Activated CD4-positive, alpha-beta T cell treated with anti-CD3 and anti-CD28 coated beads for 36 hours (primary cell): ENCODE measurements around the gene SLC13A4. TPM values are rescaled to one million over a fixed set of nuclear protein-coding genes. Genes with fewer than 3 reads are reported as not detected.
"Not testable (repeated sequence)": the region's sequence is repeated elsewhere in the genome, so short reads cannot be mapped to it uniquely, and the experiment has no call there.

Experiments used
- ATAC-seq: fragments of 200-7000 bp; cut with Tn5 transposase; one replicate; pipeline ENCODE4 v1.10.0; 2021; ENCODE audit warnings: mild to moderate bottlenecking, moderate library complexity
- CTCF ChIA-PET: fragments of 350-600 bp; sonication (Branson Sonifier 250); formaldehyde crosslinking; loops from one replicate; lab custom pipeline; 2021; ENCODE audit warnings: antibody characterized with exemption; lab: Charles Lee
- POLR2A ChIA-PET: fragments of 350-600 bp; sonication (Branson Sonifier 250); formaldehyde crosslinking; loops from one replicate; lab custom pipeline; 2021; ENCODE audit warnings: antibody characterized with exemption, inconsistent platforms; lab: Charles Lee
- DNase-seq: peaks from one replicate; pipeline ENCODE4 v3.0.0-alpha.2; 2020
- H3K27ac Mint-ChIP-seq: one replicate; pipeline ENCODE4 v1.8.0; 2021; ENCODE audit warnings: mixed read lengths
- H3K27me3 Mint-ChIP-seq: one replicate; pipeline ENCODE4 v1.8.0; 2021; ENCODE audit warnings: mixed read lengths
- H3K36me3 Mint-ChIP-seq: one replicate; pipeline ENCODE4 v1.8.0; 2021; ENCODE audit warnings: low read depth, mixed read lengths
- H3K4me1 Mint-ChIP-seq: one replicate; pipeline ENCODE4 v1.8.0; 2021; ENCODE audit warnings: mixed read lengths
- H3K4me3 Mint-ChIP-seq: one replicate; pipeline ENCODE4 v1.8.0; 2021; ENCODE audit warnings: mild to moderate bottlenecking, moderate library complexity, mixed read lengths
- H3K9me3 Mint-ChIP-seq: one replicate; pipeline ENCODE4 v1.8.0; 2021; ENCODE audit warnings: low read depth, mixed read lengths
- intact Hi-C, 2 experiments: fragments of 100-400 bp; cut with DNase I in 1 of 2; cut with micrococcal nuclease in 1 of 2; formaldehyde crosslinking; loops; one replicate each; pipeline versions ENCODE4 v1.14.2 to v1.15.1; 2022 to 2024; cut with DNase I, micrococcal nuclease
- total RNA-seq, 2 experiments: library from RNA; stranded (reverse); gene quantifications; one replicate each; pipeline ENCODE4 v1.2.3, GENCODE V29; 2021

The SLC13A4 gene
- total RNA-seq, 2 experiments from 2014 or later, result not detected

- Mint-ChIP-seq H3K4me3 (no peak overlapping the region), H3K27me3 (no peaks in the 10 kb centered on the region), H3K36me3 (no peaks in the 10 kb centered on the region), H3K27ac (no peak overlapping the region), H3K9me3 (no peaks in the 10 kb centered on the region), H3K4me1 (no peaks in the 10 kb centered on the region)
- ATAC-seq, result no peak
- ChIA-PET CTCF (interaction anchor here (1.2 kb wide), 1 partner anchor 23 kb away, joined by 3 read pairs; no protein-coding TSS in a partner anchor), POLR2A (no interaction called here)
- DNase-seq, result no peak
- intact Hi-C loops, result no loop called here
These were observed 20.4 kb downstream of the SLC13A4 start for GRCh38 chr7:135707570-135707966.

DNA sequence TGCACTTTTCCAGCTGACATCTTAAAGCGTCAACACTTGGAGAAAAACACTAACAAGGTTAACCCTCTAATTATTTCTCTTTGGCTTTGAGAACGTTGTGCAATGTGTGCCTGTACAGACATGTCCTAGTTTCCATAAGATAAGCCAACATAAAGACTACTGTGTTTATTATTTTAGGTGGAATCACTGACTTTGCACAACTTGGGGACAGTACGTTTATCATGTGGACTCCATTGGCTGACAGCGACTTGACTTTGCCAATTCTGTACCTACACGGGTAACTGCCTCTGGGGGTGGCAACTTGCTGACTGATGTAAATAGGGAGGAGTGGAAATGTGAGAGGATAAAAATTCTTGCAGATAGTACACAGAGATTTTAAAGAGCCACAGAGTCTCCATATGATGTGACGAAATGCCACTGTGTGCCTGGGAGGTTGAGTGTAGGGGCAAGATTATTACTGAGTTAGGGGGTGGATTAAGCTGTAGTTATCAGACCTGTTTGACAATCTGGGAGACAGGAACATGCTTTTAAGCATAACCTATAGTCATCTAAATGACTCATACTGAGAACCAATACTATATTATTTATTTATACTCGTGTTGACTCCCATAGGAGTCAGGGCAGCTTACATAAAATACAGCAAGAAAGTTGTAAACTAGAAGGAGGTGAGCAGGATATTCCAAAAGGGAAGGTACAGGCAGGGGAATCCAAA is 21.0 kb downstream of the SLC13A4 start:
- no peak overlapping the region for H3K4me3 Mint-ChIP-seq
- POLR2A ChIA-PET, result no interaction called here
- H3K27ac Mint-ChIP-seq, result no peak overlapping the region
- CTCF ChIA-PET, result interaction anchor here (0.6 to 1.2 kb wide), 2 partner anchors 23 to 107 kb away, joined by 3 read pairs; no protein-coding TSS in a partner anchor
- H3K27me3 Mint-ChIP-seq, result no peaks in the 10 kb centered on the region
- H3K4me1 Mint-ChIP-seq, result no peaks in the 10 kb centered on the region
- DNase-seq (no peak), ATAC-seq (no peak)
- intact Hi-C loops, result no loop called here
- H3K36me3 Mint-ChIP-seq, result no peaks in the 10 kb centered on the region
- H3K9me3 Mint-ChIP-seq, result no peaks in the 10 kb centered on the region

DNA sequence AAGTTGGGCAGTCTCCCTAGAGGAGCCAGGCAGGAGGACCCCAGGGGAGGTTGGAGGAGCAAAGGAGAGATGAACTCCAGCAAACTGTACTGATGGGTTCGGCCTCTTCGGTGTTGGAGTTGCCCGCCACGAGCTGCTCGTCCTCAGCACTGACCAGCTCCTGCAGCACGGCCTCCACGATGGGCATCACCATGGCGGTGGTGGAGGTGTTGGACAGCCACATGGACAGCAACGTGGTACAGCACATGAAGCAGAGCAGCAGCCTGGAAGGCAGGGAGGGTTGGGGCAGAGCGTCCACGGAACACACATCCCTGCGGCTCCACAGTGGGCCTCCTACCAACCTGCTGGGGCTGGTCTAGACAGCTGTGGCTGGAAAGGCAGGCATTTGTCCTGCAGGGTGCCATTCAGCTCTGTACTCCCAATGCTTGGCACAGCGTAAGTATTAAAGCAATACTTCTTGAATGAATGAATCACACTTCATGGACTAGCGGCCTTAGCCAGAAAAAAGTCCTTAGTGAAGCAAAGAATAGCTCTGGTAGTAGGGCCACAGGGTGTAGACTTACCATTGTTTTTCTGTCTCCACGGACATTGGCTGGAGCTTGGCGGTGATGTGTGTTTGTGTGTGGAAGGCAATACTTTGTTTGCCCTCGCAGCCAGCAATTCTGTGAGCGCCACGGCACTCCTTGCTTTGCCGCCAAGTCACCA is 21.8 kb downstream of the SLC13A4 start:
- no peaks in the 10 kb centered on the region for H3K9me3 Mint-ChIP-seq
- ATAC-seq (no peak), DNase-seq (no peak)
- ChIA-PET POLR2A (no interaction called here), CTCF (interaction anchor here (0.6 kb wide), 1 partner anchor 106 kb away, joined by 3 read pairs; no protein-coding TSS in a partner anchor)
- H3K36me3 Mint-ChIP-seq, result no peaks in the 10 kb centered on the region
- no peaks in the 10 kb centered on the region for H3K27me3 Mint-ChIP-seq
- intact Hi-C loops, result no loop called here
- no peaks in the 10 kb centered on the region for H3K4me1 Mint-ChIP-seq
- no peak overlapping the region for H3K4me3 Mint-ChIP-seq
- H3K27ac Mint-ChIP-seq, result no peak overlapping the region

- Mint-ChIP-seq H3K4me3 (no peak overlapping the region), H3K4me1 (no peaks in the 10 kb centered on the region), H3K27me3 (no peaks in the 10 kb centered on the region), H3K9me3 (no peaks in the 10 kb centered on the region), H3K36me3 (peaks cover 4% of the 10 kb centered on the region), H3K27ac (no peak overlapping the region)
- no peak for ATAC-seq
- intact Hi-C loops, result no loop called here
- ChIA-PET CTCF (interaction anchor here (0.6 to 0.8 kb wide), 3 partner anchors 12 to 508 kb away, joined by 3 to 5 read pairs (median 3); no protein-coding TSS in a partner anchor), POLR2A (no interaction called here)
- no peak for DNase-seq
These were observed 23.3 kb downstream of the SLC13A4 start for GRCh38 chr7:135704698-135705097.

DNA sequence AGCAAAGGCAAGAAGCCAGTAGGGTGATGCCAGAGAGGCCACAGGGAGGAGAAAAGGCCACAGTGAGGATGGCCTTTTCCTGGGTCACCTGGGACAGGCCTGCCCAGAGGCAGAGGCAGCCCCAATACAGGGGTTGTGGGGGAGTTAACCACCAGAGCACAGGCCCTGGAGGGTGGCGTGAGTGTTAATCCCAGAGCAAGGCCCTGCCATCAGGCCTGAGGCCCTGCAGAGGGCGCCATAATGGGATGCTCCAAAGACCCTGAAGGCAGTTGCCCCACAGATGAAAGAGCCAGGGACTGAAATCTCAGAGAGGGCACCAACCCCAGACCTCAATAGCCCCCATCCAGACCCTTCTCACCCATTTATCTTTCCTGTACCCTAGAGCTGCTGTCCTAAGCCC is 23.9 kb downstream of the SLC13A4 start:
- H3K27ac Mint-ChIP-seq, result no peak overlapping the region
- no peaks in the 10 kb centered on the region for H3K9me3 Mint-ChIP-seq
- intact Hi-C loops, result no loop called here
- no peak overlapping the region for H3K4me3 Mint-ChIP-seq
- ChIA-PET CTCF (interaction anchor here (0.6 to 0.8 kb wide), 3 partner anchors 12 to 508 kb away, joined by 3 to 5 read pairs (median 3); no protein-coding TSS in a partner anchor), POLR2A (no interaction called here)
- no peaks in the 10 kb centered on the region for H3K4me1 Mint-ChIP-seq
- no peaks in the 10 kb centered on the region for H3K27me3 Mint-ChIP-seq
- ATAC-seq (no peak), DNase-seq (peak; percentile 26)
- peaks cover 4% of the 10 kb centered on the region for H3K36me3 Mint-ChIP-seq

DNA sequence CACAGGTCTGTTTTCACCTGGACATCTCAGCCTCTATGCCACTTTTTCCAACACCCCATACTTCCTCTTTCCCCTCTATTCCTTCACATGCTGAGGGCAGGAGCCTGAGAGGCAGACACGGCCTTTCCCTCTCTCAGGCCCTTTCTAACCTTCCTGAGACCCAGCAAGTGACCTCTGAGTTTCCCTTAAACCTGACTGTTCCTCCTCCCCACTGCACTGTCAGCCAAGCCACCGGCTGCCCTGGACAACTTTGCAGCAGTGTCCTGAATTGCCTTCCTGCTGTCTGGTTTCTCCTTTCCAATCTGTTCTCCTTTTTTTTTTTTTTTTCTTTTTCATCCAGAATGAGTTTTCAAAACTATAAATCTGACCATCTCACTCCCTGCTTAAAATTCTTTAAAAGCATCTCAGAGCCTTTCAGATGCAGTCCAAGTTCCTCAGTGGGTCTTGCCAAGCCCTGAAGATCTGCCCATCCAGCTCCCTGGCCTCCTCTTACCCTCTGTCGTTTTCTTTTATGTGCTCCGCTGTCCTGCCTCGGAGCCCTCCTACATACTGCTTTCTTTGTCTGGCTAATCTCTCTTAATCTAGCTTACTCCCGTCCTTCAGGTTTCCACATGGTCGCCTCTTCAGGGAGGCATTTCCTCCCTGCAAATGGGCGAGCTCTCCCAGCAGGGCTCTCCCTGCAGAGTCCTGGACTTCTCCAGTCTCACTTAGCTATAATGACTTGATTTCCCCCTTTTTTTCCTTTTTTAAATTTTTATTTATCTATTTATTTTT is 30.5 kb downstream of the SLC13A4 start:
- intact Hi-C loops, result no loop called here
- POLR2A ChIA-PET, result no interaction called here
- no peaks in the 10 kb centered on the region for H3K9me3 Mint-ChIP-seq
- no peak overlapping the region for H3K4me3 Mint-ChIP-seq
- no peaks in the 10 kb centered on the region for H3K27me3 Mint-ChIP-seq
- ATAC-seq (no peak), DNase-seq (no peak)
- no peaks in the 10 kb centered on the region for H3K4me1 Mint-ChIP-seq
- CTCF ChIA-PET, result interaction anchor here (1.1 kb wide), 1 partner anchor 13 kb away, joined by 4 read pairs; no protein-coding TSS in a partner anchor
- H3K36me3 Mint-ChIP-seq, result peaks cover 4% of the 10 kb centered on the region
- no peak overlapping the region for H3K27ac Mint-ChIP-seq

DNA sequence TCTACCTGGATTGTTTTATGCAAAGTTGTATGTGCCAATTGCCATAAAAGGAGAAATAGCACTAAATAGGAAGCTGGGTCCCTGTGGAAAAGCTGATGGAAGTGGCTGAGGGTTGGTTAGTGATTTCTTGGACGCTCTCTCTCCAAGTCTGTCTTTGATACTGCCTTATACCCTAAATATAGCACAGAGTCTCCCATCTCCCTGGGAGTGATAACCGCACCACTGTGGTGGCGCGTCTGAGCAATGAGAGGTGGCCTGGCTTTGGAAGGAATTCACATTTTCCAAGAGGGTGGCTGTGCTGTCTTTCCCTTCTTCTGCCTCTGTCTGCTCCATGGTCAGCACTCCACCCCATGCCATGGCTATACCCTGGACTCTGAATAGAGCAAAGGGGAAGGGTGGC is 34.4 kb downstream of the SLC13A4 start:
- peaks cover 3% of the 10 kb centered on the region for H3K36me3 Mint-ChIP-seq
- intact Hi-C loops, result no loop called here
- ChIA-PET POLR2A (no interaction called here), CTCF (no interaction called here)
- no peaks in the 10 kb centered on the region for H3K9me3 Mint-ChIP-seq
- no peak for ATAC-seq
- DNase-seq, result no peak
- no peak overlapping the region for H3K4me3 Mint-ChIP-seq
- no peaks in the 10 kb centered on the region for H3K27me3 Mint-ChIP-seq
- H3K27ac Mint-ChIP-seq, result no peak overlapping the region
- no peaks in the 10 kb centered on the region for H3K4me1 Mint-ChIP-seq

DNA sequence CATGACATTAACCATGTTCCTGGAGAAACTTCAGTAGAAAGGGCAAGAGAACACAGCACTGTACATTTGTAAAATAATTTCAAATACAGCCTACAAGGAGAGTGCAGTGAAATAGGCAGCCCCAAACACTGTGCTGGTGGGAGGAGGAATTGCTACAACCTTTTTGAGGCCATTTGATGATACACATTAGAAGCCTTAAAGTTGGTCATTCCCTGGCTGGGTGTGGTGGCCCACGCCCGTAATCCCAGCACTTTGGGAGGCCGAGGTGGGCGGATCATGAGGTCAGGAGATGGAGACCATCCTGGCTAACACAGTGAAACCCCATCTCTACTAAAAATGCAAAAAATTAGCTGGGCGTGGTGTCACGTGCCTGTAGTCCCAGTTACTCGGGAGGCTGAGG is 35.4 kb downstream of the SLC13A4 start:
- CTCF ChIA-PET, H3K9me3 Mint-ChIP-seq, POLR2A ChIA-PET, H3K4me1 Mint-ChIP-seq, H3K36me3 Mint-ChIP-seq, intact Hi-C loops, H3K27ac Mint-ChIP-seq, DNase-seq, H3K4me3 Mint-ChIP-seq, ATAC-seq, H3K27me3 Mint-ChIP-seq: not testable (repeated sequence)

DNA sequence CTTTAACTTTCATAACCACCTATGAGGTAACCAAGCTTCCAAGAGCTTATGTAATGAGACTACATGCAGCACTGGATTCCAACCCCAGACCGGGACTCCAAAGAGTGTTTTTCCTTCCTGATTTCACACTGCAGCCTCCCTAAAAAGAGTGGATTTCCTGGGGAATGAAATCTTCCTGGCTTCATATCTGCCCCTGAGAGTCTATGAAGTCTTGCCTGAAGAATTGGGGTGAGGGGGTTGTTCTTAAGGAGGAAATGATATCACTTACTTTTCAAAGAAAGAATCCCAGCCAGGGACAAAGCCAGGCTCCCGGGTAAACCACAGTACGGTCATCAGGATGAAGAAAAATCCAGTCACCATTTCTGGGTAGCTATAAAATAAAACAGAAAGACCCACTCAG is 35.9 kb downstream of the SLC13A4 start:
- intact Hi-C loops, result no loop called here
- no peak overlapping the region for H3K27ac Mint-ChIP-seq
- ChIA-PET POLR2A (no interaction called here), CTCF (no interaction called here)
- DNase-seq (no peak), ATAC-seq (no peak)
- H3K4me1 Mint-ChIP-seq, result no peaks in the 10 kb centered on the region
- no peak overlapping the region for H3K4me3 Mint-ChIP-seq
- H3K36me3 Mint-ChIP-seq, result peaks cover 3% of the 10 kb centered on the region
- no peaks in the 10 kb centered on the region for H3K27me3 Mint-ChIP-seq
- no peaks in the 10 kb centered on the region for H3K9me3 Mint-ChIP-seq

GRCh38 chr7:135690566-135690965 is 37.4 kb downstream of the SLC13A4 start:
- ChIA-PET CTCF (no interaction called here), POLR2A (no interaction called here)
- no peaks in the 10 kb centered on the region for H3K27me3 Mint-ChIP-seq
- ATAC-seq (no peak), DNase-seq (no peak)
- no peaks in the 10 kb centered on the region for H3K4me1 Mint-ChIP-seq
- no peak overlapping the region for H3K4me3 Mint-ChIP-seq
- no peaks in the 10 kb centered on the region for H3K9me3 Mint-ChIP-seq
- peaks cover 3% of the 10 kb centered on the region for H3K36me3 Mint-ChIP-seq
- intact Hi-C loops, result no loop called here
- H3K27ac Mint-ChIP-seq, result no peak overlapping the region

DNA sequence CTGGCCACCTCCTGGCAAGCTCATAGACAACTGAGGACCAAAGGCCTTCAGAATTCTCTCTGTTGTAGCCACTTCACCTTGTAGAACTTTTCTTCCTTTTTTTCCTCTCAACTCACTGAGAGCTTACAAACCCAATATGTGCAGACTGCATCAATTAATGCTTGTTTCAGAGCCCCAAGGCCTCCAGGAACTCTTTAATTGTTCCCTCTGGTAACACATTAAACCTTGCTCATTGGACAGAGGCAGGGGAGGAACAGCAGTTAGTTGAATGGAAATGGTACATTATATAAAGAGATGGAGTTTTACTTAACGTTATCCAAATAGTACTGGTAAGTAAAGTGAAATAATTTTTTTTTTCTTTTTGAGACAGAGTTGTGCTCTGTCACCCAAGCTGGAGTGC is 40.5 kb downstream of the SLC13A4 start:
- H3K4me3 Mint-ChIP-seq, result no peak overlapping the region
- H3K4me1 Mint-ChIP-seq, result no peaks in the 10 kb centered on the region
- intact Hi-C loops, result no loop called here
- H3K27ac Mint-ChIP-seq, result no peak overlapping the region
- DNase-seq, result no peak
- peaks cover 5% of the 10 kb centered on the region for H3K36me3 Mint-ChIP-seq
- CTCF ChIA-PET, result no interaction called here
- H3K9me3 Mint-ChIP-seq, result no peaks in the 10 kb centered on the region
- no peak for ATAC-seq
- H3K27me3 Mint-ChIP-seq, result no peaks in the 10 kb centered on the region
- POLR2A ChIA-PET, result no interaction called here
